Measurements from ENCODE around the gene CCDC43. TPM values are rescaled to one million over a fixed set of nuclear protein-coding genes. Genes with fewer than 3 reads are reported as not detected.

CCDC43 gene
- total and polyA plus RNA-seq, 2 donors: 19.3 to 22.8 TPM

Other genes with a start within 250 kb of the CCDC43 start
- gene GPATCH8, start 186.4 kb downstream of the CCDC43 start, total RNA-seq: 12.7 TPM
- 11.1 TPM for gene GPATCH8, start 186.4 kb downstream of the CCDC43 start, polyA plus RNA-seq
- 0.80 TPM for gene FZD2, start 132.3 kb downstream of the CCDC43 start, total RNA-seq
- gene FZD2, start 132.3 kb downstream of the CCDC43 start, polyA plus RNA-seq: 1.7 TPM
- gene MEIOC, start 33.3 kb downstream of the CCDC43 start, total RNA-seq: 0.09 TPM
- 0.05 TPM for gene MEIOC, start 33.3 kb downstream of the CCDC43 start, polyA plus RNA-seq
- 3.5 TPM for gene DBF4B, start 18.9 kb upstream of the CCDC43 start, total RNA-seq
- 5.2 TPM for gene DBF4B, start 18.9 kb upstream of the CCDC43 start, polyA plus RNA-seq
- gene ADAM11, start 69.2 kb upstream of the CCDC43 start, total RNA-seq: 0.33 TPM
- 1.3 TPM for gene ADAM11, start 69.2 kb upstream of the CCDC43 start, polyA plus RNA-seq
- gene GJC1, start 140.5 kb upstream of the CCDC43 start, total RNA-seq: 2.2 TPM
- 2.1 TPM for gene GJC1, start 140.5 kb upstream of the CCDC43 start, polyA plus RNA-seq
- 1.8 TPM for gene HIGD1B, start 158.1 kb upstream of the CCDC43 start, total RNA-seq
- 2.2 TPM for gene HIGD1B, start 158.1 kb upstream of the CCDC43 start, polyA plus RNA-seq
- gene EFTUD2, start 209.7 kb upstream of the CCDC43 start, total RNA-seq: 65.8 TPM
- gene EFTUD2, start 209.7 kb upstream of the CCDC43 start, polyA plus RNA-seq: 44.0 TPM
- 0.19 TPM for gene GFAP, start 225.7 kb upstream of the CCDC43 start, total RNA-seq
- gene GFAP, start 225.7 kb upstream of the CCDC43 start, polyA plus RNA-seq: 0.43 TPM

Measured in thymus (tissue), 2 donors.